ENCODE results near the gene TUT7.

DNA sequence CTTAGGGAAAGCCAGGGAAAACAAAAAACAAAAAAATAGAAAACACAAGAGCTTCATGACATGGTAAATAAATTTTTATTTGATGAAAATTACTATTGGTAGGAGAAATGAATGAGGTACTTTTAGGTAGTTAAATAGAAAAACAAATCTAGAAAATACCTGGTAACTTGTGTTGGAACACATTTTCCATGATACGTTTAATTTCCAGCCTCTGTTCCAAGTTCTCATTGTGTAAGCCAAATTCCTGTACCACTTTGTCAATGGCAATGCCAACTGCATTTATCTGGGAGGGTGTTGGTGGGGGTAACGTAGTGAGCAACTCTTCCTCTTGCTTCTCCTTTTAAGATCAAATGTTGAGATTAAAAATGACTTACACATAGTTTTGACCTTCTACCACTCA, 9.4 kb downstream of the TUT7 start:
- TF ChIP-seq EP300 (IDR thresholded peaks at IDR 0.05; ENCODE audit: borderline replicate concordance) (no peak), TAF1 (IDR thresholded peaks at IDR 0.05; ENCODE audit: low read depth) (no peak), NFIC (IDR thresholded peaks at IDR 0.05) (no peak), YY1 (IDR thresholded peaks at IDR 0.05; ENCODE audit: low read depth) (no peak), RAD21 (IDR thresholded peaks at IDR 0.05; ENCODE audit: low read depth) (no peak), MAX (IDR thresholded peaks at IDR 0.05) (no peak), CREB1 (IDR thresholded peaks at IDR 0.05; ENCODE audit: low read depth) (no peak)
